Natural killer cell (primary cell): ENCODE data around the gene TEP1. TPM values are rescaled to one million over a fixed set of nuclear protein-coding genes. Genes with fewer than 3 reads are reported as not detected.

ENCODE experiments used
- ATAC-seq, 3 donors: fragments of 150-1000 bp in 2 of 3; fragments of 200-7000 bp in 1 of 3; cut with Tn5 transposase; 1 replicate in 1 of 3; 2 replicates in 2 of 3; pipeline ENCODE4 v1.10.0; 2021; ENCODE audit warnings: mild to moderate bottlenecking in 2 of 3, moderate library complexity in 2 of 3
- DNase-seq, 2 donors: peaks; one replicate each; pipeline versions ENCODE4 v3.0.0 to v3.0.0-alpha.2; 2013 to 2021; ENCODE audit warnings: mixed read lengths in 1 of 2
- H3K27ac ChIP-seq: one replicate; pipeline ENCODE4 v1.5.1; 2013; ENCODE audit warnings: mild to moderate bottlenecking, low read length
- H3K27me3 ChIP-seq: one replicate; pipeline ENCODE4 v1.6.1; 2013; ENCODE audit warnings: low read length; ENCODE audit not compliant: control insufficient read depth, insufficient read depth
- H3K36me3 ChIP-seq: one replicate; pipeline ENCODE4 v1.6.1; 2013; ENCODE audit warnings: low read length; ENCODE audit not compliant: control insufficient read depth, insufficient read depth
- H3K4me1 ChIP-seq: one replicate; pipeline ENCODE4 v1.6.1; 2013; ENCODE audit warnings: low read length; ENCODE audit not compliant: control insufficient read depth, insufficient read depth
- H3K4me3 ChIP-seq: one replicate; pipeline ENCODE4 v1.5.1; 2013; ENCODE audit warnings: low read length
- H3K9me3 ChIP-seq: one replicate; pipeline ENCODE4 v1.6.1; 2013; ENCODE audit warnings: low read length; ENCODE audit not compliant: control insufficient read depth, insufficient read depth
- H3K27ac Mint-ChIP-seq, 2 donors: one replicate each; pipeline ENCODE4 v1.8.0; 2022; ENCODE audit warnings: mild to moderate bottlenecking in 2 of 2, mixed read lengths in 2 of 2, moderate library complexity in 1 of 2
- H3K27me3 Mint-ChIP-seq, 2 donors: one replicate each; pipeline ENCODE4 v1.8.0; 2022; ENCODE audit warnings: low read depth in 2 of 2, mixed read lengths in 2 of 2
- H3K36me3 Mint-ChIP-seq: one replicate; pipeline ENCODE4 v1.8.0; 2022; ENCODE audit warnings: mixed read lengths
- H3K4me1 Mint-ChIP-seq, 2 donors: one replicate each; pipeline ENCODE4 v1.8.0; 2022; ENCODE audit warnings: mixed read lengths in 2 of 2
- H3K4me3 Mint-ChIP-seq: one replicate; pipeline ENCODE4 v1.8.0; 2022; ENCODE audit warnings: mild to moderate bottlenecking, moderate library complexity, mixed read lengths
- H3K9me3 Mint-ChIP-seq, 2 donors: one replicate each; pipeline ENCODE4 v1.8.0; 2022; ENCODE audit warnings: mixed read lengths in 2 of 2
- WGBS: methylation state at CpG from one replicate; pipeline ENCODE4 v1.1.7; 2013; ENCODE audit warnings: missing lambda C conversion rate; ENCODE audit not compliant: insufficient coverage; 5-methylcytosine and 5-hydroxymethylcytosine counted together
- intact Hi-C: fragments of 100-400 bp; cut with micrococcal nuclease; formaldehyde crosslinking; loops from one replicate; pipeline ENCODE4 v1.14.2; 2022
- total RNA-seq, 4 donors: library from RNA; stranded (reverse); fragments of 120-200 nt in 1 of 4; gene quantifications; one replicate each; pipeline versions ENCODE4 v1.2.3 to v1.2.4, GENCODE V29; 2013 to 2022
- TF ChIP-seq, protein P1 (sequence below): fragments of 200-600 bp; IDR thresholded peaks from one replicate; pipeline ENCODE4 v1.8.0; 2022; ENCODE audit warnings: antibody characterized with exemption

Gene TEP1
- total RNA-seq, 3 donors from 2014 or later (not counting 1 experiment from before 2014, with no cell fraction given): 76.3 to 83.2 (median 80.8) TPM

DNA sequence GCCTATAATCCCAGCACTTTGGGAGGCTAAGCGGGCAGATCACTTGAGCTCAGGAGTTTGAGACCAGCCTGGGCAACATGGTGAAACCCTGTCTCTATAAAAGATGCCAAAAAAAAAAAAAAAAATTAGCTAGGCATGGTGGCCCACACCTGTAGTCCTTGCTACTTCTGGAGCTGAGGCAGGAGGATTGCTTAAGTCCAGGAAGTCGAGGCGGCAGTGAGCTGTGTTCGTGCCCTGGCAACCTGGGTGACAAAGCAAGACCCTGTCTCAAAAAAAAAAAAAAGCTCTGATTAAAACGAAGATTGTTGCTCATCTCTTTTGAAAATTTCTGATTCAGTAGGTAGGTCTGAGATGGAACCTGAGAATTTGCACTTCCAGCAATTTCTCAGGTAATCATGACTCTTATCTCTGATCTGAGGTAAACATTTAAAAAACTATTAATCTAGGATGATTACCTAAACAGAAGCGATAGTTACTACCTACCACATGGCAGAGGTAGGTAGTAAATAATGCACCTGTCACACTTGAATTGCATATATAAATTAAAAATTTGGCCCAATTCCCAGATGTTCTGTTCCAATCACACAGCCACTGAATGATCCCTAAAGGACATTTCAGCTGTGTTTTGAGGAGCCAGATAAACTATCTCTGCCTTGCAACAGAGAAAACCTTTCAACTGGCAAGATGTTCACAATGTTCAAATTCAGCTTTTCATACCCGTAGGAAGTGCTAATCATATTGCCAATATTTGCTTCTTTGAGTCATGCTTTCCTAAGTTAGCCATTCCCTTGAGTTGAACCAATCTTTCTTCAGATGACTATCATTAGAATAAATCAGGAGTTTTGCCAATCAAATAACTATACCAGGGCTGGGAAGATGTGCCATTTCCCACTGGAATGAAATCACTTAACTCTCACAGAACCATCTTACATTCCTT, 4.2 kb upstream of the TEP1 start:
- peaks cover 20 to 24% of the 10 kb centered on the region in 2 donors for H3K4me1 Mint-ChIP-seq
- WGBS: 67% methylated on average over 6 of the region's 7 CpGs
- no peaks in the 10 kb centered on the region for H3K36me3 ChIP-seq

DNA sequence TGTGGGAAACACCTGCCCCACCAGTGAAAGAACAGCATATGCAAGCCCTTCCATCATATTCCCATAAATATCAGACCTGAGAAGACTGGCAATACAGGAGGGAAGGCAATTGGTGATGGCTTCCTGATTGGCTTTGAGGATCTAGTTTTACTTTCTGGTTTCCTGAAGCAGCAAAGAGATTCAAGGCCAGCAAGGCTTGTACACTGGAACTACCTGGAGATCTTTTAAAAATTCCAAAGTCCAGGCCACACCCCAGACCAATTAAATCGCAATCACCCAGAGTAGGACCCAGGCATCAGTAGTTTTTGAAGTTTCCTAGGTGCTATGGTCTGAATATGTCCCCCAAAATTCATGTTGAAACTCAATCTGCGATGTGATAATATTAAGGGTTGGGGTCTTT, 2.9 kb upstream of the TEP1 start:
- Histone ChIP-seq H3K4me1 (peaks cover 9% of the 10 kb centered on the region), H3K36me3 (no peaks in the 10 kb centered on the region), H3K27ac (no peak overlapping the region), H3K9me3 (no peaks in the 10 kb centered on the region), H3K4me3 (no peak overlapping the region), H3K27me3 (no peaks in the 10 kb centered on the region)
- 91% methylated on average over 2 of the region's 2 CpGs for WGBS
- no peak overlapping the region for H3K4me3 Mint-ChIP-seq
- H3K9me3 Mint-ChIP-seq: no peaks in the 10 kb centered on the region
- no peaks in the 10 kb centered on the region for H3K27me3 Mint-ChIP-seq
- no peak for DNase-seq
- H3K27ac Mint-ChIP-seq: peak overlapping the region in 1 of 2 donors; percentile 64
- H3K4me1 Mint-ChIP-seq: peaks cover 31 to 34% of the 10 kb centered on the region in 2 donors
- intact Hi-C loops: no loop called here
- ATAC-seq: no peak
- TF ChIP-seq, protein P1, sequence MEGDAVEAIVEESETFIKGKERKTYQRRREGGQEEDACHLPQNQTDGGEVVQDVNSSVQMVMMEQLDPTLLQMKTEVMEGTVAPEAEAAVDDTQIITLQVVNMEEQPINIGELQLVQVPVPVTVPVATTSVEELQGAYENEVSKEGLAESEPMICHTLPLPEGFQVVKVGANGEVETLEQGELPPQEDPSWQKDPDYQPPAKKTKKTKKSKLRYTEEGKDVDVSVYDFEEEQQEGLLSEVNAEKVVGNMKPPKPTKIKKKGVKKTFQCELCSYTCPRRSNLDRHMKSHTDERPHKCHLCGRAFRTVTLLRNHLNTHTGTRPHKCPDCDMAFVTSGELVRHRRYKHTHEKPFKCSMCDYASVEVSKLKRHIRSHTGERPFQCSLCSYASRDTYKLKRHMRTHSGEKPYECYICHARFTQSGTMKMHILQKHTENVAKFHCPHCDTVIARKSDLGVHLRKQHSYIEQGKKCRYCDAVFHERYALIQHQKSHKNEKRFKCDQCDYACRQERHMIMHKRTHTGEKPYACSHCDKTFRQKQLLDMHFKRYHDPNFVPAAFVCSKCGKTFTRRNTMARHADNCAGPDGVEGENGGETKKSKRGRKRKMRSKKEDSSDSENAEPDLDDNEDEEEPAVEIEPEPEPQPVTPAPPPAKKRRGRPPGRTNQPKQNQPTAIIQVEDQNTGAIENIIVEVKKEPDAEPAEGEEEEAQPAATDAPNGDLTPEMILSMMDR: no peak
- H3K36me3 Mint-ChIP-seq: no peaks in the 10 kb centered on the region

More for the DNA sequence above, 4.2 kb upstream of the TEP1 start:
- H3K9me3 Mint-ChIP-seq: no peaks in the 10 kb centered on the region
- ATAC-seq: no peak
- intact Hi-C loops: no loop called here
- H3K9me3 ChIP-seq: no peaks in the 10 kb centered on the region
- no peak overlapping the region for H3K4me3 ChIP-seq
- H3K4me3 Mint-ChIP-seq: no peak overlapping the region
- no peak overlapping the region for H3K27ac ChIP-seq
- no peak for DNase-seq
- H3K27me3 Mint-ChIP-seq: no peaks in the 10 kb centered on the region
- H3K4me1 ChIP-seq: peaks cover 9% of the 10 kb centered on the region
- no peaks in the 10 kb centered on the region for H3K27me3 ChIP-seq
- TF ChIP-seq, protein P1: no peak
- no peaks in the 10 kb centered on the region for H3K36me3 Mint-ChIP-seq
- no peak overlapping the region for H3K27ac Mint-ChIP-seq

DNA sequence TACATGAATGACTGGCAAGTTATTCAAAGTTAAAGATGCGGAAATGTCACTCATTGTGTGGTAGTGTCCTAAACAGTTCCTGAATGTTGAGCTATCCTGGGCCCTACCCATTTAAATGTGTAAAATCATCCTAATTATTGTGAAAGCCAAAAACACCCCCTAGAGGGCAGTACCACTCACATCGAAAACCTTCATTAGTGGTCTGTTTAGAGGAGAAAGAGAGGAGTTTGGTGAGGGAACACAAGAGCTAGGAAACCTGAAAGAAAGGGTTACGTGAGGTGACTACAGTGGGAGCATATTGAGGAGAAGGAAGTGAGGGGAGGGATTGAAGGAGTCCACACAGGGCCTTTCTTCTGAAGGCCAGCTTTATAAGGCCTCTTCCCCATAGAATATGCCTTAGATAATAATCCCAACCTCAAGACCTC, 2.5 kb upstream of the TEP1 start:
- no peaks in the 10 kb centered on the region for H3K27me3 ChIP-seq
- no peak overlapping the region for H3K4me3 Mint-ChIP-seq
- ATAC-seq (peak; percentile 24 to 38 (median 36)), DNase-seq (peak in 1 of 2 donors; percentile 78)
- no peaks in the 10 kb centered on the region for H3K9me3 Mint-ChIP-seq
- TF ChIP-seq, protein P1: peak; percentile 73
- WGBS: 57% methylated on average over 2 of the region's 3 CpGs
- H3K27ac Mint-ChIP-seq: peak overlapping the region in 1 of 2 donors; percentile 64
- H3K4me3 ChIP-seq: no peak overlapping the region
- no peaks in the 10 kb centered on the region for H3K27me3 Mint-ChIP-seq
- no peaks in the 10 kb centered on the region for H3K36me3 Mint-ChIP-seq
- no peak overlapping the region for H3K27ac ChIP-seq
- H3K36me3 ChIP-seq: no peaks in the 10 kb centered on the region
- intact Hi-C loops: loop anchor here (1.0 to 2.0 kb wide), 2 partner anchors 26 to 73 kb away; partner anchors contain the start of gene PARP2
- peaks cover 9% of the 10 kb centered on the region for H3K4me1 ChIP-seq
- H3K9me3 ChIP-seq: no peaks in the 10 kb centered on the region
- peaks cover 35 to 38% of the 10 kb centered on the region in 2 donors for H3K4me1 Mint-ChIP-seq
